Lung microvascular endothelial cell (primary cell): Measurements from ENCODE around the gene C14orf132. TPM values are rescaled to one million over a fixed set of nuclear protein-coding genes. Genes with fewer than 3 reads are reported as not detected.
"Not testable (repeated sequence)": the region's sequence is repeated elsewhere in the genome, so short reads cannot be mapped to it uniquely, and the experiment has no call there.

ENCODE experiments used
- DNase-seq, 2 donors: peaks; one replicate each; pipeline versions ENCODE4 v3.0.0 to v3.0.0-alpha.2; 2010; ENCODE audit warnings: low read depth in 2 of 2
- total RNA-seq: library from RNA; depleted of rRNA; stranded (reverse); fragments of >200 nt; gene quantifications from 2 replicates; pipeline ENCODE4 v1.2.1, GENCODE V29; 2014

C14orf132 gene
- total RNA-seq: 1.3 and 3.8 TPM in 2 replicates

- peak in 1 of 2 donors; percentile 27 for DNase-seq
Observed at GRCh38 chr14:96038920-96039632, at the start of gene C14orf132. Gene C14orf132, plus strand, starts transcription at chr14:96039362. Its CDS starts 139 bp downstream, at chr14:96039501.

GRCh38 chr14:95993768-95994592 is 45.2 kb upstream of the C14orf132 start:
- peak; percentile 61 to 63 for DNase-seq

DNA sequence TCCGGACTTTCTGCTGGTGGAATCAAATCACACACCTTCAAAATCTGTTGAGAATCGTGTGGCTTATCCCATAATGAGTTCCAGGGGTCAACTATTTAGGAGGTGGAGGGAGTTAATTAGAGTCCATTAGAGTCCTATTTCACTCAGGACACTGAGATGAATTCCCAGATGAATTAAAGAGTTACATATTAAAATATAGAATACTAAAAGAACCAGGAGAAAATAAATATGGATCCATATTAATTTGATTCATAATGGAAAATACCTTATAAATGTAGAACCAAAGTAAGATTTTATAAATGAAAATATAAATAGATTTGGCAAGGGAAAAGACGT is 44.6 kb upstream of the C14orf132 start:
- no peak for DNase-seq

GRCh38 chr14:95998656-95999055 is 40.5 kb upstream of the C14orf132 start:
- peak; percentile 16 to 18 for DNase-seq

DNA sequence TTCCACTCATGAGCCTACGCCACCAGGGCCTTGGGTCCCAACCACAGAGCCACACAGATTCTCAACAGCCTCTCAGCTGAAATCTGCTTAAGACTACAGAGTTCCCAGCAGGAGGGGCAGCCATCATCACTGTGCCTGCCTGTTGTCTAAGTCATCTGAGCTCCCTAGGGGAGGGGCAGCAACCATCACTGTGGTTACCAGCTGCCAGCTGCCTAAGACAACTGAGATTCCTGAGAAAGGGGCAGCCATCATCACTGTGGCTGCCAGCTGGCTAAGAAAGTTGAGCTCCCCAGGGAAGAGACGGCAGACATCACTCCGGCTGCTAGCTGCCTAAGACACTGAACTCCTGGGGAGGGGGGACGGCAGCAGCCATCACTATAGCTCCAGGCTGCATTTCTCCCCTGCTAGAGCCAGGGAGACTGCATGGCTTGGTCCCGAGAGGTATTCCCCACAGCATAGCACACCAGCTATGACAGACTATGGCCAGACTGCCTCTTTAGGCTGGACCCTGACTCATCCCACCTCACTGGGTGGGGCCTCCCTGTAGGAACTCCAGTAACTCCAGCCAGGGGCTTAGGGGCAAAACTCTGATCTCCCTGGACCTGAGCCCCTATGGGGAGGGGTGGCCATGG is 37.2 kb upstream of the C14orf132 start:
- DNase-seq: no peak

- DNase-seq: no peak
Observed at GRCh38 chr14:96002498-96002884, 36.7 kb upstream of the C14orf132 start.

DNA sequence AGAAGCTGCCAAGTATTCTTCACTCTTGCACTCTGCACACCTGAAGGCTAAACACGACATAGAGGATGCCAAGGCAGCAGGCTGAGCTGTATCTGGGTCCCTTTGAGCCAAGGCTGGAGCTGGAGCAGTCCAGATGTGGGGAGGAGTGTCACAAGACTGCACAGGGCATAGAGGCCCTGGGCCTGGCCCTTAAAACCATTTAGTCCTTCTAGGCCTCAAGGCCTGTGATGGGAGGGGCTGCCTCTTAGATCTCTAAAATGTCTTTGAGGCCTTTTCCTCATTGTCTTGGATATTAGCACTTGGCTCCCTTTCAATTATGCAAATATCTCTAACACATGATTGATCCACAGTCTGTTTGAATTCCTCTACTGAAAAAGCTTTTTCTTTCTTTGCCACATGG is 28.0 kb upstream of the C14orf132 start:
- DNase-seq: no peak

DNA sequence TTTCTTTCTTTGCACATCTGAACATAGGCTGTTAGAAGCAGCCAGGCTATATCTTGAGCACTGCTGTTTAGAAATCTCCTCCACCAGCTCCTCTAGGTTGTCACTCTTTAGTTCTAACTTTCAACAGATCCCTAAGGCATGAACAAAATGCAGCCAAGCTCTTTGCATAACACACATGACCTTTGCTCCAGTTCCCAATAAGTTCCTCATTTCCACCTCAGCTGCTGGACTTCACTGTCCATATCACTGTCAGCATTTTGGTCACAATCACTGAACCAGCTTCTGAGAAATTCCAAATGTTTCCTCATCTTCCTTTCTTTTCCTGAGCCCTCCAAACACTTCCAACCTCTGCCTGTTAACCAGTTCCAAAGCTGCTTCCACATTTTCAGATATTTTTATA is 27.6 kb upstream of the C14orf132 start:
- no peak for DNase-seq

GRCh38 chr14:96012757-96013156 is 26.4 kb upstream of the C14orf132 start:
- not testable (repeated sequence) for DNase-seq

DNA sequence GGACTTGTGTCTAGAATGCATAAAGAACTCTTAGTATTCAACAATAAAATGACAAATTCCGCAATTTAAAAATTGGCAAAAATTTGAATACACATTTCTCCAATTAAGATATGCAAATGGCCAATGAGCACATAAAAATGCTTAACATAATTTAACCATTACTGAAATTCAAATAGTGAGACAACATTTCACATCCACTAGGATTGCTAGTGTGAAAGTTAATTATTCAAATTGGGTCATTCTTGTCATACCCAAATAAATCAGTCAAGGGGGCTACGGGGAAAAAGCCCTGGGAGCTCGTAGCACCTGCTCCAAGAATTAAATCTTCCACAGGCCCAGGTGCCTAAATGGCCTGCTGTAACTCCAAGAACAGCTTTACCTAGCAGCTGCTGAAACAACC is 25.0 kb upstream of the C14orf132 start:
- DNase-seq: no peak

DNA sequence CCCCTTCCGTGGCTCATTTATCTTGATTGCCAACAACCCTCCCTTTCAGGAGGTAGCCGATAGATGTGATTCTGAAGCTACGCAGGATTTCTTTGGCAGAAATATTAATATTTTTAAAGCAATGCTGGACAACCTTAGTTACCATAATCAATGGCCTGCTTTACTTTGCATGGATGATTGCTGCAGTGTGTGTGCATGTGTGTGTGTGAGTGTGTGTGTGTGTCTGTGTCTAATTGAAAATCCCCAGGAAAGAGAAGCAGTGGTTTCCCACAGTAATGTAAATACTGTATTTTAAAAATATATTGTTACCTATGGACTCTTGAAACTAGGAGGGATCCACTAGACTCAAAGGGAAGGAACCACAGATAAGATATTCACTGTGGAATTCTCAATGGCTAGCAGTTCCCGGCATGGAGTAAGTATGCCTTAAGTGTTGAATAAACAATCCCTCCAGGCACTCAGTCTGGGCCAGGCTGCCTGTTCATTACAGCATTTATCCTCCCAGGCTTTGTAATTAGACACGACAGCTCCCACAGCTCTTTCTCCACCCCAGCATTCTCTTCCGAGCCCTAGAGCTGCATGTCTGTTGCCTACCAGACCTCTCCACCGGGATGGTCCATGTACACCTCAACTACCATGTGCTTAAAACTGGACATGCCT is 22.5 kb upstream of the C14orf132 start:
- DNase-seq: no peak

- DNase-seq: no peak
Observed at GRCh38 chr14:96017882-96018281, 21.3 kb upstream of the C14orf132 start.

DNA sequence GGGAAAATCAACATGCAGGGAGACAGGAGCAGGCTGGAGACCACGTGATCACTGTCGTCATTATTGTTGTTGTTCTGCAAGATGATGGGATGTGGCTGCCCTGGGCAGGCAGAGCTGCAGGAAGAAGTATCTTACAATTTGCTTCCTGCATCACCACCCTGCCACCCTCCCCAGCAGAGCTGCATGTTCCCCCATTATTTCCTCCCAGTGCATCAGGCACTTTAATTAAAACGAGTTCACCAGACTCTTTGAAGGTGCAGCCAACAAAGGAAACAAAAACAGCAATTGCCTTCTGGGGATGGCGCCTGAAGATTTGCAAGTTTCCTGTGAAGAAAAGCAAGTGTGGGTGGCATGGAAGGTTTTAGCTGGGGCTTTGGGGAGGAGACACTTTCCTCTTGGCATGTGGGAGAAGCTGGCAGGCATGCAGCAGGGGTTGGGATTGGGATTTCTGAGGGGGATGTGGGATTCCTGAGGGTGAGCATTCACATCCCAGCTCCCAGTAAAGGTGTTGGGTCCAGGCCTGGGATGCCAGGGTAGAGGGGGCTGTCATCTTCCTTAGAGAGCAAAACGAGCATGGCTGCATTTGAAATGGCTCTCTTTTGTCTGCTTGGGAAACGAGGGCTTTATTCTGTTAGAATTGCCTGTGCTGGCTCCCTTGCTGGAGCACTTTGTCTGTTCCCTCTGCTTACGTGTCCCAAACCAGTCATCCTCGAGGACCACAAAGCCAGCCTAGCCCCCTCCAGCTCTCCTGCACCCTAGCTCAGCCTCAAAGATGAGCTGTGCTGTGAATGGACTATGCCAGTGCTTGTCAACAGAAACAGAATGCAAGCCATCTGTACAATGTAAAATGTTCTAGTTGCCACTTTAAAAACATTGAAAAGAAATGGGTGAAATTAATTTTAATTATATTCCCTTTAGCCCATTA is 11.5 kb upstream of the C14orf132 start:
- no peak for DNase-seq

- no peak for DNase-seq
Observed at GRCh38 chr14:96029089-96029645, 10.0 kb upstream of the C14orf132 start.

GRCh38 chr14:96030108-96030760 is 8.9 kb upstream of the C14orf132 start:
- no peak for DNase-seq

- no peak for DNase-seq
Observed at GRCh38 chr14:96031691-96032090, 7.5 kb upstream of the C14orf132 start.

DNA sequence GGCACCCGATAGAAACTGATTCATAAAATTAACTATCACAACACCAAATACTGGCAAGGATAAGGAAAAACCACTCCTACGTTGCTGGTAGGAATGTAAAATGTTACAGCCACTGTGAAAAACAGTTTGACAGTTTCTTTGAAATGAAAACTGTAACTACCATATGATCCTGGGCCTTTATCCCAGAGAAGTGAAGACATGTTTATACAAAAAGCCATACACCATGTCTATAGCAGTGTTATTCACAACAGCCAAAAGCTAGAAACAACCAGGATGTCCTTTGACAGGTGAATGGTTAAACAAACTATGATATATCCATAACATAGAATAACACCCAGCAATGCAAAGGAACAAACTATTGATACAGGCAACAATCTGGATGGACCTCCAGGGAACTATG is 3.7 kb upstream of the C14orf132 start:
- no peak for DNase-seq

DNA sequence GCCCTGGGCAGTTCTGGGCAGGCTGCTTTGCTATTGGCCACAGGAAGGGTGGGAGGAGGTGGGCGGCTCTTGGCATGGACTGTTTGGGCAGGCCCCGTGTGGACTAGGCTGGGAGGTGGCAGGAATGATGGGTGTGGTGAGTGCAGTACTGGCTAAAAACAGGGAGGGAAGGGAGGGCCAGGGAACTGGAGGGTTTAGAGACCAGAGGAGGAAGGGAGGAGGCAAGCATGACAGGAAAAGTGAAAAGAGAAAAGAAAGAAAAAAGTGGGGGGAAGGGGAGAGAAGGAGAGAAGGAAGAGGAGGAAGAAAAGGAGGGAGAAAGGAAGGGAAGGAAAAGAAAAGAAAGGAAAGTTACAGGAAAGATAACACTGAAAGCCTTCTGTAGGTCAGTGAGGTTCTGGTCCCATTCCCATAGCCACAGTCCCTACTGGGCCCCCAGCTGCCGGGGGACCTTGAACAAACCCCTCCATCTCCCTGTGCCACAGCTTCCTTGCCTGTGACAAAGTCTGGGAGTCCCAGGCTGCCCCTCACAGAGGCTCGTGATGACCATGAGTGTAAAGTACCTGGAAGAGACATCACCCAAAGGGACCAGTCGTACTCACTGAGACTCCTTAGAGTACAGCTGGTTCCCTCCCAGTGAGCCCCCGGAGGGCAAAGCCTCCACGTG is 1.1 kb upstream of the C14orf132 start:
- no peak for DNase-seq

DNA sequence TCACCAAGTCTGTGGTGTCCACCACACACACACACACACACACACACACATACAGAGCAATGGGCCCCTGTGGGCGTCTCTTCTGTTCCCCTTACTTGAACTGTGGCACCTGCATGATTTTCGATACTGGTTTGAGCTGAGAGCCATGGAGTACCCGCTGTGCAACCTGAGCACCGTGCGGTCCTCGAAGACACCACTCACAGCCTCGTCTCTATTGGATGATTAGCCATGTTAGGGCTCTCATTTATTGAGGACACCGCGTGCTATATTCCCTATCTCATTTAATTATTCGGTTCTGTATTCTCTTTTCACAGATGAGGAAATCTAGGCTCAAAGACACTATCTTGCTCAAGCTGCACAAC is 623 bp upstream of the C14orf132 start:
- no peak for DNase-seq
